Measurements from ENCODE around the gene SLC25A22.

GRCh38 chr11:830295-831117 is 32.4 kb upstream of the SLC25A22 start:
- no peak for TF ChIP-seq CTCF (IDR thresholded peaks at IDR 0.05)
- no peak for TF ChIP-seq EZH2 (IDR thresholded peaks at IDR 0.05; ENCODE audit: borderline replicate concordance, insufficient read depth, low read depth, low read length, poor library complexity, severe bottlenecking)
